ENCODE measurements around the gene CD200R1L.

DNA sequence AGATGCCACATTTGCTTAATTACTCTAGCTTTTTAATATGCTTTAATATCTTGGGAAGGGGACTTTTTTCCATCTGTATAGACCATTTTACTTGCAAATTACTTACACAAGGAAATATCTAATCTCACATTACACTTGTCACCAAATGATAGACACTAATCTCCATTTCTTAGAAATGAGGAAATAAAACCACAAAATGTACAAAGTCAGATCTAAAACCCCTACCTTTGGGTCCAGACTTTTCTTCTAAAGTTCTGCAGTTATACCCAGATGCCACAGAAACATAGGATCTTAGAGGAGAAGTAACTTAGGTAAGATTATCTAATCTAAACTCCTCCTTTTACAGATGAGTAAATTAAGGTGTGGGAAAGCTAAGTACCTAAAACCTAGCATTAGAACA, 44.3 kb downstream of the CD200R1L start:
- TF ChIP-seq CTCF (IDR thresholded peaks at IDR 0.05 in 4 of 5, conservative IDR thresholded peaks at IDR 0.05 in 1 of 5) (no peak), POLR2A (IDR thresholded peaks at IDR 0.05) (no peak)
